ENCODE results near the gene ASPRV1. TPM values are rescaled to one million over a fixed set of nuclear protein-coding genes. Genes with fewer than 3 reads are reported as not detected.
"Not testable (repeated sequence)": the region's sequence is repeated elsewhere in the genome, so short reads cannot be mapped to it uniquely, and the experiment has no call there.

The ASPRV1 gene
- total and polyA plus RNA-seq, 8 donors = 0.73 to 4.2 (median 3.0) TPM

DNA sequence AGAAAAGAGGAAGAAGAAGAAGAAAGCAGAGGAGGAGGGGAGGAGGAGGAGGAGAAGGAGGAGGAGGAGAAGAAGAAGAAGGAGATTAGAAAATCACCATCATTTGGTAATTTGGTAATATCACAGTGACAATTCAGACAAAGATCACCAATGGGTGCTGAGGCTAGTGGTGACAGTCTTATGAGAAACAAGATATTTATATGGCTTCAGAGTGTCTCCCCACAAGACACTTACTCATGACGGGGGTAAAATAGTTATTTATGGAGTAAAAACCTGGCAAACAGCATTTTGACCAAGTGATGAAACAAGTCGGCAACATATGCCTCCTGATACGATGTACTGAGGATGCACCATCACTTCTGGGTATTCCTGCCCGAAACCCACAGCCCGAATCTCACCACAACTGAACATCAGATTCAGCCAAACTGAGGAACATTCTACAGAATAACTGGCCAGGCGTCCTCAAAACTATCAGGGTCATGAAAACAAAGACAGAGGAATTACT lies 4.9 kb downstream of the ASPRV1 start:
- Histone ChIP-seq H3K9me3 (no peaks in the 10 kb centered on the region), H3K27ac (peak overlapping the region in 1 of 2 donors; percentile 57), H3K4me1 (peaks cover 0 to 35% of the 10 kb centered on the region in 2 donors), H3K4me3 (no peak overlapping the region), H3K36me3 (no peaks in the 10 kb centered on the region), H3K27me3 (no peaks in the 10 kb centered on the region)
- DNase-seq = no peak
- TF ChIP-seq, protein P1, sequence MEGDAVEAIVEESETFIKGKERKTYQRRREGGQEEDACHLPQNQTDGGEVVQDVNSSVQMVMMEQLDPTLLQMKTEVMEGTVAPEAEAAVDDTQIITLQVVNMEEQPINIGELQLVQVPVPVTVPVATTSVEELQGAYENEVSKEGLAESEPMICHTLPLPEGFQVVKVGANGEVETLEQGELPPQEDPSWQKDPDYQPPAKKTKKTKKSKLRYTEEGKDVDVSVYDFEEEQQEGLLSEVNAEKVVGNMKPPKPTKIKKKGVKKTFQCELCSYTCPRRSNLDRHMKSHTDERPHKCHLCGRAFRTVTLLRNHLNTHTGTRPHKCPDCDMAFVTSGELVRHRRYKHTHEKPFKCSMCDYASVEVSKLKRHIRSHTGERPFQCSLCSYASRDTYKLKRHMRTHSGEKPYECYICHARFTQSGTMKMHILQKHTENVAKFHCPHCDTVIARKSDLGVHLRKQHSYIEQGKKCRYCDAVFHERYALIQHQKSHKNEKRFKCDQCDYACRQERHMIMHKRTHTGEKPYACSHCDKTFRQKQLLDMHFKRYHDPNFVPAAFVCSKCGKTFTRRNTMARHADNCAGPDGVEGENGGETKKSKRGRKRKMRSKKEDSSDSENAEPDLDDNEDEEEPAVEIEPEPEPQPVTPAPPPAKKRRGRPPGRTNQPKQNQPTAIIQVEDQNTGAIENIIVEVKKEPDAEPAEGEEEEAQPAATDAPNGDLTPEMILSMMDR (IDR thresholded peaks at IDR 0.05) = no peak
- no peak for ATAC-seq
- intact Hi-C loops (cut with DNase I) = no loop called here

DNA sequence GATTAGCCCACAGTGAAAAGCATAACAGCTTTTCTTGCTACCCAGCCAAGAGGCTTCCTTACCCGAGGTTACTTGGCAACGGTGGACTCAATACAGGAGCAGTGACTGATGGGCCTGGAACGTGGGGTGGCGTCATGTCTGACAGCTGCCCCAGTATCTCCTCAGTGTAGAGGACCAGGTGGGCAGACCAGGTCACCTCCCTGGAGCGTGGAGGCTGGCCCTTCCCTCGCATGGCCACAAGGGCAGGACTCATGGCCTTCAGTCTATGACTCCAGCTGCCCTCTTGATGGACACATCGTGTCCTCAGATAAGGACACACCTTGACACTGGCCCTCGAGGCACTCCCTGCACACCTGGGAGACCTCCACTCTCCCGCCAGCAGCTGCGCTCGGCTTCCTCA lies 6.4 kb downstream of the ASPRV1 start:
- H3K27me3 ChIP-seq = no peaks in the 10 kb centered on the region
- peaks cover 0 to 35% of the 10 kb centered on the region in 2 donors for H3K4me1 ChIP-seq
- intact Hi-C loops (cut with DNase I) = no loop called here
- no peak overlapping the region for H3K4me3 ChIP-seq
- no peaks in the 10 kb centered on the region for H3K36me3 ChIP-seq
- ATAC-seq (no peak), DNase-seq (no peak)
- H3K9me3 ChIP-seq = no peaks in the 10 kb centered on the region
- TF ChIP-seq, protein P1 (IDR thresholded peaks at IDR 0.05) = no peak
- peak overlapping the region in 1 of 2 donors; percentile 58 for H3K27ac ChIP-seq

DNA sequence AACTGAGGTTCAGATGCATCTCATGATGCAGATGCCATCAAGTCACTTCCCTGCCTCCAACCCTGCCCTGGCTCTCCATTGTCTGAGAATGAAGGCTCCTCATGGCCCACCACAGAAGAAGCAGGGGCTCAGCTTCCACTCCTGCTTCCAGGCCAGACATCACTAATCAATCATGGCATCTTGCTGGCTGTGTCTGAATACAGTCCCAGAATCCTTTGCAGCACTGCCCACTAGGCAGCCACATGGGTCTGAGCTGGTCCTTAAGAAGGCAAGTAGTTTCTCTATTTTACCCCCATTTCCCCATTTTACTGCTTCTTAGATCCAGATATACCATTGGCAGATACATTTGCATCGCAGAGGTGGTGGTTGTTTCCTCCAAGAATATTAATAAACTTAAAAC lies 7.3 kb downstream of the ASPRV1 start:
- no peak for DNase-seq
- H3K36me3 ChIP-seq = no peaks in the 10 kb centered on the region
- H3K9me3 ChIP-seq = no peaks in the 10 kb centered on the region
- H3K27ac ChIP-seq = peak overlapping the region in 1 of 2 donors; percentile 13
- intact Hi-C loops (cut with DNase I) = no loop called here
- H3K4me1 ChIP-seq = peaks cover 0 to 38% of the 10 kb centered on the region in 2 donors
- TF ChIP-seq, protein P1 (IDR thresholded peaks at IDR 0.05) = no peak
- no peak for ATAC-seq
- no peak overlapping the region for H3K4me3 ChIP-seq
- H3K27me3 ChIP-seq = peaks cover 0 to 1% of the 10 kb centered on the region in 2 donors

DNA sequence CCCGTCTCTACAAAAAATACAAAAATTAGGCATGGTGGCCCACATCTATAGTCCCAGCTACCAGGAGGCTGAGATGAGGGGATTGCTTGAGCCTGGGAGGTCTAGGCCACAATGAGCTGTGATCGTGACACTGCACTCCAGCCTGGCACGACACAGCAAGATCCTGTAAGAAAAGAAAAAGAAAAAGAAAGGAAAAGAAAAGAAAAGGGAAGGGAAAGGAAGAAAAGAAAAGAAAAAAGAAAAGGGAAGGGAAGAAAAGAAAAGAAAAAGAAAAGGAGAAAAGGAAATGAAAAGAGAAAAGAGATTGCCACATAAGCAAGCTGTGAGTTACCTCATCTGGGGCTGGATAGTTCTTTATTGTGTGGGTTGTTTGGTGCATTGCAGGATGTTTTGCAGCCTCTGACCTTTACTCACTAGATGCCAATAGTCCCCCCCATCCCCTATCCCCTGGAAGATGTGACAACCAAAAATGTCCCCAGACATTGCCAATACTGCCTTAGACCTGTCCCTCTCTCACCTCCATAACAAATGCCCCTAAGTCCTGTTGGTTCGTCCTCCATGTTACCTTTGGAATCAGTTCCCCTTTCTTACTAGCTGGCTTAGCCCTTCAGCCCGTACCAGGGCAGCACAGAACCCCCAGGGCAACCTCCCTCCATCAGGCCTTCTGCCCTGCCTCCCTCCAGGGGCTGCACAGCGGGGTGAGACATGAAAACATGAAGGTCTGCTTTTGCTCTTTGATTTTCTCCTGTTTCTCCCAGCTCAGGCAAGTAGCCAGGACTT lies 8.9 kb downstream of the ASPRV1 start:
- TF ChIP-seq, protein P1 (IDR thresholded peaks at IDR 0.05) = no peak
- intact Hi-C loops (cut with DNase I) = no loop called here
- no peaks in the 10 kb centered on the region for H3K36me3 ChIP-seq
- H3K4me1 ChIP-seq = peaks cover 0 to 54% of the 10 kb centered on the region in 2 donors
- ATAC-seq (no peak), DNase-seq (no peak)
- H3K9me3 ChIP-seq = no peaks in the 10 kb centered on the region
- no peak overlapping the region for H3K4me3 ChIP-seq
- peak overlapping the region in 1 of 2 donors; percentile 65 for H3K27ac ChIP-seq
- peaks cover 0 to 11% of the 10 kb centered on the region in 2 donors for H3K27me3 ChIP-seq

DNA sequence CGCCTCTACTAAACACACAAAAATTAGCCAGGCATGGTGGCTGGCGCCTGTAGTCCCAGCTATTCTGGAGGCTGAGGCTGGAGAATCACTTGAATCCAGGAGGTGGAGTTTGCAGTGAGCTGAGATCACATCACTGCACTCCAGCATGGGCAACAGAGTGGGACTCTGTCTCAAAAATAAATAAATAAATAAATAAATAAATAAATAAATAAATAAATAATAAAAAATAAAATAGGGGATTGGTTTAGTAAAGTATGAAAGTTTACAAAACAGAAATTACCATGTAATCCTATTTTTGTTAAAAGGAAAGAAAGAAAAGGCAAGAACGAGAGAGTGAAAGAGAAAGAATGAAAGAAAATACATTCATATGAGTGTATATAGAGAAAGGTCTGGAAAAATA lies 10.8 kb downstream of the ASPRV1 start:
- peaks cover 0 to 11% of the 10 kb centered on the region in 2 donors for H3K27me3 ChIP-seq
- H3K27ac ChIP-seq; intact Hi-C loops (cut with DNase I); ATAC-seq; H3K36me3 ChIP-seq; DNase-seq; H3K4me3 ChIP-seq; H3K9me3 ChIP-seq: not testable (repeated sequence)
- H3K4me1 ChIP-seq = peaks cover 4 to 58% of the 10 kb centered on the region in 2 donors

All from left lung (tissue), 10 donors.